Measurements from ENCODE around the gene SMARCA1. TPM values are rescaled to one million over a fixed set of nuclear protein-coding genes. Genes with fewer than 3 reads are reported as not detected.

Gene SMARCA1
- total and polyA plus RNA-seq, 2 of the 13 experiments (the other 11 are each of a cell fraction or from before 2014, with no cell fraction given) = 97.7 to 145 TPM

- TF ChIP-seq CREB1 (IDR thresholded peaks at IDR 0.05) (no peak), CREB1 (CRISPR knock-in tag; IDR thresholded peaks at IDR 0.05) (0 out of 2 replicates have a peak, but pooled peaks have one; percentile 23), TAF1 (CRISPR knock-in tag; IDR thresholded peaks at IDR 0.05) (no peak), ZNF672 (CRISPR knock-in tag; IDR thresholded peaks at IDR 0.05) (no peak), ZNF780A (CRISPR knock-in tag; IDR thresholded peaks at IDR 0.05) (no peak), HNRNPH1 (optimal IDR thresholded peaks at IDR 0.05; ENCODE audit: low read depth, low read length) (no peak), ATM (IDR thresholded peaks at IDR 0.05; ENCODE audit: borderline replicate concordance) (no peak), ZNF451 (CRISPR knock-in tag; IDR thresholded peaks at IDR 0.05) (no peak), ZBTB40 (IDR thresholded peaks at IDR 0.05) (no peak), ZBTB40 (CRISPR knock-in tag; IDR thresholded peaks at IDR 0.05) (no peak), ZNF674 (CRISPR knock-in tag; IDR thresholded peaks at IDR 0.05; ENCODE audit: low read depth) (no peak), PLRG1 (conservative IDR thresholded peaks at IDR 0.05) (no peak), MYC (CRISPR knock-in tag; IDR thresholded peaks at IDR 0.05; ENCODE audit: borderline replicate concordance) (no peak), NR1H2 (CRISPR knock-in tag; IDR thresholded peaks at IDR 0.05; ENCODE audit: borderline replicate concordance, low read depth) (no peak), SMARCC2 (IDR thresholded peaks at IDR 0.05) (no peak), ATF3 (CRISPR knock-in tag; IDR thresholded peaks at IDR 0.05) (no peak), WIZ (CRISPR knock-in tag; IDR thresholded peaks at IDR 0.05) (no peak), ZBTB1 (CRISPR knock-in tag; IDR thresholded peaks at IDR 0.05; ENCODE audit: borderline replicate concordance) (no peak), ZNF224 (CRISPR knock-in tag; IDR thresholded peaks at IDR 0.05) (no peak), RBM39 (IDR thresholded peaks at IDR 0.05; ENCODE audit: low read depth, low read length, poor library complexity, severe bottlenecking) (no peak), SMAD1 (CRISPR knock-in tag; IDR thresholded peaks at IDR 0.05; ENCODE audit: borderline replicate concordance, low read depth) (no peak), FOXM1 (CRISPR knock-in tag; IDR thresholded peaks at IDR 0.05) (no peak), ZNF576 (CRISPR knock-in tag; IDR thresholded peaks at IDR 0.05) (no peak), MEF2D (CRISPR knock-in tag; IDR thresholded peaks at IDR 0.05) (no peak), RAD51 (IDR thresholded peaks at IDR 0.05; ENCODE audit: borderline replicate concordance) (no peak), ZNF121 (CRISPR knock-in tag; IDR thresholded peaks at IDR 0.05) (no peak)
Observed at GRCh38 chrX:129511689-129512088, 11.6 kb downstream of the SMARCA1 start (continued).
